ENCODE results near the gene IGFL4.

IGFL4 gene

GRCh38 chr19:45990113-45990728 is 50.6 kb downstream of the IGFL4 start:
- DNase-seq (ENCODE audit: low read depth in 1 of 2, low spot score in 1 of 2): no peak
- Histone ChIP-seq H3K27me3 (ENCODE audit: insufficient read depth, poor library complexity, severe bottlenecking) (no peaks in the 10 kb centered on the region), H3K4me3 (replicated peaks; ENCODE audit: insufficient read depth, low read length) (no peak overlapping the region), H3K27ac (replicated peaks) (no peak overlapping the region)
- TF ChIP-seq GABPA (IDR thresholded peaks at IDR 0.05; ENCODE audit: low read depth) (no peak), SPI1 (IDR thresholded peaks at IDR 0.05; ENCODE audit: borderline replicate concordance, low read depth) (no peak), POLR2AphosphoS5 (IDR thresholded peaks at IDR 0.05; ENCODE audit: low read depth) (no peak)

Small RNA genes within 50 kb of the gene (microRNA-seq; reads per million reads assigned to microRNA genes)
- gene MIR769: 313 reads per million, percentile 80 among the genes with 10 or more reads in this experiment
